A549 treated with Mapracorat at 1 μM for 4 hours (cell line): Measurements from ENCODE around the gene RTN4RL1. TPM values are rescaled to one million over a fixed set of nuclear protein-coding genes. Genes with fewer than 3 reads are reported as not detected.

ENCODE experiments used
- total RNA-seq: library from RNA; stranded (reverse); fragments of 200-300 nt; extraction: Qiagen RNA extraction; gene quantifications from 5 replicates; pipeline ENCODE4 v1.2.3, GENCODE V29; 2022

RTN4RL1 gene, protein sequence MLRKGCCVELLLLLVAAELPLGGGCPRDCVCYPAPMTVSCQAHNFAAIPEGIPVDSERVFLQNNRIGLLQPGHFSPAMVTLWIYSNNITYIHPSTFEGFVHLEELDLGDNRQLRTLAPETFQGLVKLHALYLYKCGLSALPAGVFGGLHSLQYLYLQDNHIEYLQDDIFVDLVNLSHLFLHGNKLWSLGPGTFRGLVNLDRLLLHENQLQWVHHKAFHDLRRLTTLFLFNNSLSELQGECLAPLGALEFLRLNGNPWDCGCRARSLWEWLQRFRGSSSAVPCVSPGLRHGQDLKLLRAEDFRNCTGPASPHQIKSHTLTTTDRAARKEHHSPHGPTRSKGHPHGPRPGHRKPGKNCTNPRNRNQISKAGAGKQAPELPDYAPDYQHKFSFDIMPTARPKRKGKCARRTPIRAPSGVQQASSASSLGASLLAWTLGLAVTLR
- total RNA-seq = 8.4 to 11.6 TPM (median 9.8 TPM) in 5 replicates

DNA sequence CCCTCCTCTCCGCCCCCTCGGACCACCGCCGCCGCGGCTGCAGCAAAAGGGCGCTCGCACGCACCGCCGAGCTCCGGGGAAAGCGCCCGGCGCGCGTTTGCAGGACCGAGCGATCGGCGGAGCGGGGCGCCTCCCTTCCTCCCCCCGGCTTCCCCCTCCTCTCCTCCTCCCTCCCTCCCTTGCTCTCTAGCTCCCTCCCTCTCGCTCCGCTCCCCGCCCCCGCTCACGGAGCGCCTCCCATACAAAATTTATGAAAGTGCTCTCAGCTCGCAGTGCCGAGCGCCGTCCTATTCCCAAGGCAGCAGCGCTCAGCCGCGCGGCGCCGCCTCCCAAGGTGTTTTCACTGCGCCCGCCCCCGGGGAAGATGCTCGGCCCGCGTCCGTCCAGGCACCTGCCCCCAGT lies at the start of gene RTN4RL1:
Gene RTN4RL1, minus strand, starts transcription at position 115 of the 402 bp plus-strand sequence. CDS start 469 bp downstream, outside the sequence.

DNA sequence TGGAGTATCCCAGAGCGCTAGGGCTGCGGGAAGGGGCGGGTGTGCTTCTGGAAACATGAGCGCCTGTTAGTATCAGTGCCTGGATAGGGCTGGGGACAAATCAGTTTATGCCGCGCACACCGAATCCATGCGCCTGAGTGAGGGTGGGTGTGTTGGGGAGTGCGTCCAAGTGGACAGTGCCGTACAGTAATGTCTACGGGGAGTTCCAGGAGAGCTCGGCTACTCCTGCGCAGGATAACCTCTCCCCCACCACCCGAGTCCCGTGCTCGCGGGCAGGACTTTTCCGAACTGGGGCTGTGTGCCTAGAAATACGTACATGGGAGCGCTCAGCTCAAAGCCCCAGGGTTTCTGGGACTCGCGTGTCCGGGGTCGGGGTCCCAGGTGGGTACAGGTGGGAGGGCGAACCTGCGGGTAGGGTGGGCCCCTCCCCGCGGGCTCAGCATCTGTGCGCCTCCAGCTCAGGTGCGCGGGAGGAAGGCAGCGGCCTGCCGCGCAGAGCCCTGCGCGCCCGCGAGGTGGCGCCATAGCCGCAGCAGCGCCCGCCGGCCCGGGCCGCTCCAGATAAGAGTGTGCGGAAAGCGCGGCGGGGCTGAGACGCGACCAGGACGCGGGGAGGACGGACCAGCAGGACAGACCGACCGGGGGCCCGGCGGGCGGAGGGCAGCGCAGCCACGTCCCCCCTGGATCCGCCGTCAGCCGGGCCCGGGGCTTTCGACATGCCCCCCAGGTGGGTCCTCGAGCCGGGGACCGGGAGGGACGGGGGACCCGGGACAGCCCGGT lies 29.6 kb upstream of the RTN4RL1 start, which contains the start of gene HIC1:
Gene HIC1, plus strand, starts transcription at position 592 of the 780 bp plus-strand sequence. CDS start 1,588 bp downstream, outside the sequence.

DNA sequence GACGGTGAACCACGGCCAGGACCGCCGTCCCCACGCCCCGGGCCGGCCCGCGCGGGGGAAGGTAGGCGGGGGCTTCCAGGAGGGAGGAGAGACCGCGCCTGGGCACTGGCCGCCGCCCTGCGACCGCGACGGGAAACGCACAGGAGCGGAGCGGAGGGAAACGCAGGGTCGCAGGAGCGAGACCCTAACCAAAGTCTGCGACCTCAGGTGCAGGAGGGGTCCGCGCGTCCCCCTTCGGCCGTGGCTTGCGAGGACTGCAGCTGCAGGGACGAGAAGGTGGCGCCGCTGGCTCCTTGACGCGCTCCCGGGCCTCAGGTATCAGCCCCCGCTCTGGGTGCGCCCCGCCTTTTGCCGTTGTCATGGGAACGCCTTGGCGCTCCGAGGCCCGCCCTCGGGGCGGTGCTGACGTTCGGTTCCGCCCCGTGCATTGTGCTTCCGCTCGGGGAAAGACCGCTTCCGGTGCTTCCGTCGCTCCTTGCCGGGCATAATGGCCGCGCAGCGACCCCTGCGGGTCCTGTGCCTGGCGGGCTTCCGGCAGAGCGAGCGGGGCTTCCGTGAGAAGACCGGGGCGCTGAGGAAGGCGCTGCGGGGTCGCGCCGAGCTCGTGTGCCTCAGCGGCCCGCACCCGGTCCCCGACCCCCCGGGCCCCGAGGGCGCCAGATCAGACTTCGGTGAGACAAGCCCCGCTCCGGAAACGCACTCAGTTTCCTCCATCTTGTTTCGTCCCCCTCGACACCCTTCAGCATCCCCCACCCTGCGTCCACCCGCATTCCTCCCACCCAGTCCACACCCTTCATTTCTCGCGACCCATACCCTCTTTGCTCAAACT lies 16.6 kb upstream of the RTN4RL1 start, which contains the start of gene OVCA2:
Gene OVCA2, plus strand, starts transcription at position 462 of the 829 bp plus-strand sequence. Its CDS starts 26 bp downstream, at position 488.

DNA sequence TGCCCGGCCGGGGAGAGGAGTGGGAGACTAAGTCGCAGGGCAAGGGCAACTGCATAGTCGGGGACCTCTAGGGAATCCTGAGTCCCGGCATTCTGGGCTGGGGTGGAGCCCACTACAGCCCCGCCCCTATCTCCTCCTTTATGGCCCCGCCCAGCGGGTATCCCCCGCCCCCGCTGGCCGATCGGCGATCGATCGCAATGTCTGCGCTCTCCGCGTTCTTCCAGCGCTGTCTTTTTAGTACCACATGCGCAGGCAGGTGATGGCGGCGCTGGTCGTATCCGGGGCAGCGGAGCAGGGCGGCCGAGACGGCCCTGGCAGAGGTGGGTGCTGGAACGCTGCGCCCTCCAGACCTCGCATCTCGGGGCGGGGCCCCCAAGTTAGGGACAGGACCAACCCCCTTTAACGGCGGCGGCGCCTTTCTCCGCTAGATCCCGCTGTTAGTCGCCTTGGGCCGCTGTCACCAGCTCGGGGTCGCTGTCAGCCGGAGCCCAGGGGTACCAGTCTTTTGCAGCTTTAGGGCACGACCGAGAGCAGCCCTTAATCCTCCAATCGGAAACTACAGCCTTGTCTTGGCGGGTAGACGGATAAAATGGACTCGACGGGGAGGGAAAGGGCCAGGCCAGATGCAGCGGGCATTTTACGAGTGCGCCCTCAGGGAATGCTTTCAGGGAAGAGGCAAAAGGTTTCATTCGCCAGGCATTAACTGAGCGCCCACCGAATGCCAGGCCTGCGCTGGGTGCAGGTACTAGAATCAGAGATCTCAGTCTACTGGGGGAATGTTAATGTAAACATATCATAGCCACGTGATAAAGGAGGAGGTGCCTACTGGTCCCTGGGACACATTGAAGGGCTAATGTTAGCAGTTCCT lies 5.0 kb upstream of the RTN4RL1 start, which contains the start of gene DPH1:
Gene DPH1, plus strand, starts transcription at position 243 of the 868 bp plus-strand sequence. Its CDS starts 17 bp downstream, at position 260.

Other genes with a start within 250 kb of the RTN4RL1 start
- gene SMYD4, start 195.4 kb downstream of the RTN4RL1 start, total RNA-seq = 7.7 to 10.1 TPM (median 8.9 TPM) in 5 replicates
- gene RPA1, start 195.3 kb downstream of the RTN4RL1 start, total RNA-seq = 61.3 to 81.1 TPM (median 71.4 TPM) in 5 replicates
- gene DPH1, start 4.8 kb upstream of the RTN4RL1 start, total RNA-seq = 38.2 to 45.5 TPM (median 44.4 TPM) in 5 replicates
- gene OVCA2, start 16.7 kb upstream of the RTN4RL1 start, total RNA-seq = 57.8 to 84.0 TPM (median 74.1 TPM) in 5 replicates
- gene HIC1, start 29.8 kb upstream of the RTN4RL1 start, total RNA-seq = 0.53 to 1.8 TPM (median 1.8 TPM) in 5 replicates